Adrenal gland (tissue), 5 donors: ENCODE data around the gene IQGAP2.

ENCODE experiments used
- POLR2A ChIP-seq, 2 donors: fragments of 450-650 bp; IDR thresholded peaks; one replicate each; pipeline ENCODE4 v1.6.1; 2017; ENCODE audit warnings: antibody characterized with exemption in 2 of 2, mild to moderate bottlenecking in 2 of 2, moderate library complexity in 1 of 2
- TF ChIP-seq, protein P1 (sequence below), 6 experiments: fragments of 450-650 bp in 4 of 6; fragments of 200-600 bp in 2 of 6; sonication (generic) in 1 of 6; IDR thresholded peaks; 1 replicate in 5 of 6; 2 replicates in 1 of 6; pipeline versions ENCODE4 v1.5.1 to v1.8.0; 2016 to 2021; ENCODE audit warnings: antibody characterized with exemption in 6 of 6, mild to moderate bottlenecking in 2 of 6, moderate library complexity in 1 of 6
- donor health status: DM: no; HTN: no; CAD: no.

GRCh38 chr5:76701298-76701697, 298.2 kb downstream of the IQGAP2 start:
- TF ChIP-seq, protein P1, sequence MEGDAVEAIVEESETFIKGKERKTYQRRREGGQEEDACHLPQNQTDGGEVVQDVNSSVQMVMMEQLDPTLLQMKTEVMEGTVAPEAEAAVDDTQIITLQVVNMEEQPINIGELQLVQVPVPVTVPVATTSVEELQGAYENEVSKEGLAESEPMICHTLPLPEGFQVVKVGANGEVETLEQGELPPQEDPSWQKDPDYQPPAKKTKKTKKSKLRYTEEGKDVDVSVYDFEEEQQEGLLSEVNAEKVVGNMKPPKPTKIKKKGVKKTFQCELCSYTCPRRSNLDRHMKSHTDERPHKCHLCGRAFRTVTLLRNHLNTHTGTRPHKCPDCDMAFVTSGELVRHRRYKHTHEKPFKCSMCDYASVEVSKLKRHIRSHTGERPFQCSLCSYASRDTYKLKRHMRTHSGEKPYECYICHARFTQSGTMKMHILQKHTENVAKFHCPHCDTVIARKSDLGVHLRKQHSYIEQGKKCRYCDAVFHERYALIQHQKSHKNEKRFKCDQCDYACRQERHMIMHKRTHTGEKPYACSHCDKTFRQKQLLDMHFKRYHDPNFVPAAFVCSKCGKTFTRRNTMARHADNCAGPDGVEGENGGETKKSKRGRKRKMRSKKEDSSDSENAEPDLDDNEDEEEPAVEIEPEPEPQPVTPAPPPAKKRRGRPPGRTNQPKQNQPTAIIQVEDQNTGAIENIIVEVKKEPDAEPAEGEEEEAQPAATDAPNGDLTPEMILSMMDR (IDR thresholded peaks at IDR 0.05): no peak
- TF ChIP-seq POLR2A (IDR thresholded peaks at IDR 0.05): no peak
